ENCODE data around the gene TMEM52.
"Not testable (repeated sequence)": the region's sequence is repeated elsewhere in the genome, so short reads cannot be mapped to it uniquely, and the experiment has no call there.

Gene TMEM52

GRCh38 chr1:1946540-1946939, 27.5 kb upstream of the TMEM52 start:
- DNase-seq (ENCODE audit: low spot score) (no peak), FAIRE-seq (no peak)

GRCh38 chr1:1945782-1946393, 26.8 kb upstream of the TMEM52 start:
- DNase-seq (ENCODE audit: low spot score) (no peak), FAIRE-seq (no peak)

- no peak for FAIRE-seq
These were observed 24.9 kb upstream of the TMEM52 start for GRCh38 chr1:1943834-1944570.

GRCh38 chr1:1942753-1943656, 23.9 kb upstream of the TMEM52 start:
- DNase-seq (ENCODE audit: low spot score) = no peak
- FAIRE-seq = no peak

More at GRCh38 chr1:1943834-1944570, 24.9 kb upstream of the TMEM52 start:
- peak; percentile 5 for DNase-seq (ENCODE audit: low spot score)

- DNase-seq (ENCODE audit: low spot score) = no peak
- no peak for FAIRE-seq
These were observed 23.0 kb upstream of the TMEM52 start for GRCh38 chr1:1941868-1942752.

- DNase-seq (ENCODE audit: low spot score) = no peak
- no peak for FAIRE-seq
These were observed 22.2 kb upstream of the TMEM52 start for GRCh38 chr1:1941211-1941841.

GRCh38 chr1:1940123-1940425, 21.0 kb upstream of the TMEM52 start:
- FAIRE-seq = no peak
- no peak for DNase-seq (ENCODE audit: low spot score)

- no peak for DNase-seq (ENCODE audit: low spot score)
- FAIRE-seq = no peak
These were observed 20.4 kb upstream of the TMEM52 start for GRCh38 chr1:1939296-1940122.

- FAIRE-seq (no peak), DNase-seq (ENCODE audit: low spot score) (no peak)
These were observed 19.7 kb upstream of the TMEM52 start for GRCh38 chr1:1938613-1939295.

GRCh38 chr1:1938276-1938573, 19.1 kb upstream of the TMEM52 start:
- no peak for FAIRE-seq
- no peak for DNase-seq (ENCODE audit: low spot score)

GRCh38 chr1:1937549-1938275, 18.6 kb upstream of the TMEM52 start:
- FAIRE-seq (no peak), DNase-seq (ENCODE audit: low spot score) (no peak)

- DNase-seq (ENCODE audit: low spot score) = no peak
- no peak for FAIRE-seq
These were observed 18.0 kb upstream of the TMEM52 start for GRCh38 chr1:1937061-1937460.

- DNase-seq (ENCODE audit: low spot score); FAIRE-seq: not testable (repeated sequence)
These were observed 15.8 kb upstream of the TMEM52 start for GRCh38 chr1:1934848-1935247.

- FAIRE-seq (no peak), DNase-seq (ENCODE audit: low spot score) (no peak)
These were observed 10.8 kb upstream of the TMEM52 start for GRCh38 chr1:1929639-1930545.

- FAIRE-seq (no peak), DNase-seq (ENCODE audit: low spot score) (no peak)
These were observed 10.1 kb upstream of the TMEM52 start for GRCh38 chr1:1929102-1929638.

- DNase-seq (ENCODE audit: low spot score) (no peak), FAIRE-seq (no peak)
These were observed 9.4 kb upstream of the TMEM52 start for GRCh38 chr1:1928231-1929101.

- DNase-seq (ENCODE audit: low spot score) = no peak
- no peak for FAIRE-seq
These were observed 8.7 kb upstream of the TMEM52 start for GRCh38 chr1:1927751-1928150.

All from RCC 7860 (cell line).